CD4-positive, alpha-beta T cell treated with Interleukin-6 at 100 ng/mL for 8 hours (primary cell): ENCODE results near the gene MRPS7.

Experiments
- DNase-seq: peaks from one replicate; pipeline ENCODE4 v3.0.0-alpha.2; 2020; ENCODE audit warnings: mixed read lengths, low spot score

The MRPS7 gene

GRCh38 chr17:75261336-75262111, at the start of gene MRPS7, which contains the start of gene GGA3:
MRPS7 (plus strand) TSS chr17:75261879; CDS start chr17:75261901, 22 bp downstream.
GGA3 (minus strand) TSS chr17:75261606; CDS start chr17:75261587, 19 bp downstream.
- peak; percentile 94 for DNase-seq

- no peak for DNase-seq
These were observed 43.5 kb upstream of the MRPS7 start for GRCh38 chr17:75218131-75218530.

- DNase-seq = no peak
These were observed 41.9 kb upstream of the MRPS7 start for GRCh38 chr17:75219815-75220214.

- DNase-seq = no peak
These were observed 36.7 kb upstream of the MRPS7 start for GRCh38 chr17:75225016-75225415.

- no peak for DNase-seq
These were observed 34.0 kb upstream of the MRPS7 start for GRCh38 chr17:75227729-75228128.

GRCh38 chr17:75228305-75228704, 33.4 kb upstream of the MRPS7 start:
- no peak for DNase-seq

- no peak for DNase-seq
These were observed 32.8 kb upstream of the MRPS7 start for GRCh38 chr17:75228847-75229246.

GRCh38 chr17:75231071-75231470, 30.6 kb upstream of the MRPS7 start:
- DNase-seq = no peak

GRCh38 chr17:75231741-75232464, 29.8 kb upstream of the MRPS7 start:
- DNase-seq = no peak

- DNase-seq = no peak
These were observed 28.9 kb upstream of the MRPS7 start for GRCh38 chr17:75232786-75233185.

GRCh38 chr17:75237100-75238014, 24.3 kb upstream of the MRPS7 start:
- no peak for DNase-seq

GRCh38 chr17:75238020-75238580, 23.6 kb upstream of the MRPS7 start:
- DNase-seq = no peak

- DNase-seq = peak; percentile 56
These were observed 22.9 kb upstream of the MRPS7 start for GRCh38 chr17:75238684-75239191.

- DNase-seq = no peak
These were observed 22.5 kb upstream of the MRPS7 start for GRCh38 chr17:75239214-75239613.

- DNase-seq = no peak
These were observed 21.8 kb upstream of the MRPS7 start for GRCh38 chr17:75239778-75240393.

- DNase-seq = peak; percentile 13
These were observed 21.1 kb upstream of the MRPS7 start for GRCh38 chr17:75240394-75241142.

- no peak for DNase-seq
These were observed 20.6 kb upstream of the MRPS7 start for GRCh38 chr17:75241143-75241430.

GRCh38 chr17:75241502-75241901, 20.2 kb upstream of the MRPS7 start:
- DNase-seq = no peak

- DNase-seq = no peak
These were observed 19.7 kb upstream of the MRPS7 start for GRCh38 chr17:75241996-75242460.

GRCh38 chr17:75242461-75243042, 19.1 kb upstream of the MRPS7 start:
- DNase-seq = peak; percentile 32
